ENCODE measurements around the gene WDR5B. TPM values are rescaled to one million over a fixed set of nuclear protein-coding genes. Genes with fewer than 3 reads are reported as not detected.

WDR5B gene
- total and polyA plus RNA-seq, 2 donors (not counting 3 experiments of a cell fraction or from before 2014, with no cell fraction given), result 1.8 to 3.7 TPM

DNA sequence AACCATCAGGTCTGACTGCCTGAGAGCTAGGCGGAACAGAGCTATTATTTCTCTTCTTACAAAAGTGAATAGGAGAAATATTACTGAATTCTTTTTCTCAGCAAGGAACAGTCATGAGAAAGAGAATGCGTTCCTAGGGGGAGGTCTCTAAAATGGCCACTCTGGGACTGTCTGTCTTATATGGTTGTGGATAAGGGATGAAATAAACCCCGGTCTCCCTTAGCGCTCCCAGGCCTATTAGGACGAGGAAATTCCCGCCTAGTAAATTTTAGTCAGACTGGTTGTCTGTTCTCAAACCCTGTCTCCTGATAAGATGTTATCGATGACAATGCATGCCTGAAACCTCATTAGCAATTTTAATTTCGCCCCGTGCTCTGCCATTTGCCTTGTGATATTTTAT lies 20.1 kb upstream of the WDR5B start:
- Histone ChIP-seq H3K4me2 (ENCODE audit: insufficient read depth, low read length) (no peak overlapping the region), H3K9me1 (replicated peaks; ENCODE audit: control insufficient read depth, extremely low read depth, insufficient read depth, low read length) (no peaks in the 10 kb centered on the region), H3K9ac (replicated peaks; ENCODE audit: extremely low read depth, insufficient read depth, low read length) (no peak overlapping the region), H3K27ac (ENCODE audit: insufficient read depth, low read depth, low read length) (no peak overlapping the region), H3K9me3 (replicated peaks; ENCODE audit: control insufficient read depth, insufficient read depth, low read length) (no peaks in the 10 kb centered on the region), H3K79me2 (ENCODE audit: control insufficient read depth, insufficient read depth, low read length) (peaks cover 3% of the 10 kb centered on the region), H3K4me1 (ENCODE audit: control insufficient read depth, extremely low read depth, insufficient read depth, low read length) (no peaks in the 10 kb centered on the region), H3K4me3 (replicated peaks in 1 of 3; ENCODE audit: insufficient read depth in 1 of 3, low read depth in 1 of 3, low read length in 3 of 3) (no peak overlapping the region), H4K20me1 (replicated peaks; ENCODE audit: control insufficient read depth, extremely low read depth, insufficient read depth, low read length) (no peaks in the 10 kb centered on the region), H3K36me3 (ENCODE audit: control insufficient read depth in 2 of 2, extremely low read depth in 1 of 2, insufficient read depth in 2 of 2, low read length in 2 of 2) (peaks cover 12 to 16% of the 10 kb centered on the region in 2 experiments), H3K27me3 (ENCODE audit: control insufficient read depth in 2 of 2, insufficient read depth in 2 of 2, low read length in 2 of 2) (no peaks in the 10 kb centered on the region), H2AFZ (ENCODE audit: low read depth, low read length) (no peak overlapping the region)
- CTCF ChIA-PET, result no interaction called here
- DNase-seq (ENCODE audit: low read depth, low spot score) (no peak), FAIRE-seq (no peak)
- POLR2A ChIA-PET, result no interaction called here
- no TSS peak for BruUV-seq (replicated peaks)
- TF ChIP-seq GATA2 (IDR thresholded peaks at IDR 0.05; ENCODE audit: insufficient read depth, insufficient read length, low read depth, low read length) (no peak), POLR2AphosphoS5 (IDR thresholded peaks at IDR 0.05; ENCODE audit: insufficient read depth, low read depth, low read length) (no peak)
- intact Hi-C loops (cut with micrococcal nuclease) (no loop called here), dilution Hi-C loops (cut with MboI; ENCODE audit: extremely low pct_ligation_motif_present, low sequenced_read_pairs) (no loop called here)

DNA sequence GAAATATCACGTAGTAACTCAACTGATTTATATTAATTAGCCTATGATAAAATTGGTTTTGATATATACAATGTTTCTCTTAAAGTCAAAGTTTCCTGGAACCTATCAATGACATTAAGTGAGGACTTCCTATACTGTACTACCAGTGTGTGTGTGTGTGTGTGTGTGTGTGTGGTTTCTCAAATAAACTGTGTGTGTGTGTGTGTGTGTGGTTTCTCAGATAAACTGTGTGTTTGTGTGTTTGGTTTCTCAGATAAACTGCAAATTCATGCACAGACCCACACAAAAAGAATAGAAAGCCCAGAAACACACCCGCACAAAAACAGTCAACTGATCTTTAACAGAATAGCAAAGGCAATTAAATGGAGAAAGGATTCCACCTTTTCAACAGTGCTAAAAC lies 14.5 kb upstream of the WDR5B start:
- Histone ChIP-seq H3K27me3 (ENCODE audit: control insufficient read depth in 2 of 2, insufficient read depth in 2 of 2, low read length in 2 of 2) (no peaks in the 10 kb centered on the region), H3K4me3 (replicated peaks in 1 of 3; ENCODE audit: insufficient read depth in 1 of 3, low read depth in 1 of 3, low read length in 3 of 3) (no peak overlapping the region), H4K20me1 (replicated peaks; ENCODE audit: control insufficient read depth, extremely low read depth, insufficient read depth, low read length) (no peaks in the 10 kb centered on the region), H3K4me1 (ENCODE audit: control insufficient read depth, extremely low read depth, insufficient read depth, low read length) (no peaks in the 10 kb centered on the region), H3K9ac (replicated peaks; ENCODE audit: extremely low read depth, insufficient read depth, low read length) (no peak overlapping the region), H2AFZ (ENCODE audit: low read depth, low read length) (no peak overlapping the region), H3K27ac (ENCODE audit: insufficient read depth, low read depth, low read length) (no peak overlapping the region), H3K36me3 (ENCODE audit: control insufficient read depth in 2 of 2, extremely low read depth in 1 of 2, insufficient read depth in 2 of 2, low read length in 2 of 2) (peaks cover 10 to 15% of the 10 kb centered on the region in 2 experiments), H3K9me1 (replicated peaks; ENCODE audit: control insufficient read depth, extremely low read depth, insufficient read depth, low read length) (no peaks in the 10 kb centered on the region), H3K79me2 (ENCODE audit: control insufficient read depth, insufficient read depth, low read length) (no peaks in the 10 kb centered on the region), H3K4me2 (ENCODE audit: insufficient read depth, low read length) (no peak overlapping the region), H3K9me3 (replicated peaks; ENCODE audit: control insufficient read depth, insufficient read depth, low read length) (no peaks in the 10 kb centered on the region)
- intact Hi-C loops (cut with micrococcal nuclease), result no loop called here
- ChIA-PET POLR2A (no interaction called here), CTCF (interaction anchor here (1.2 kb wide), 1 partner anchor 37 kb away, joined by 6 read pairs; no protein-coding TSS in a partner anchor)
- DNase-seq (ENCODE audit: low read depth, low spot score) (no peak), FAIRE-seq (no peak)
- TF ChIP-seq GATA2 (IDR thresholded peaks at IDR 0.05; ENCODE audit: insufficient read depth, insufficient read length, low read depth, low read length) (no peak), JUN (IDR thresholded peaks at IDR 0.05; ENCODE audit: borderline replicate concordance, insufficient read depth, insufficient read length, low read depth) (no peak), EZH2 (IDR thresholded peaks at IDR 0.05; ENCODE audit: borderline replicate concordance, low read depth, low read length, severe bottlenecking) (no peak), POLR2AphosphoS5 (IDR thresholded peaks at IDR 0.05; ENCODE audit: insufficient read depth, low read depth, low read length) (no peak), POLR2A (IDR thresholded peaks at IDR 0.05; ENCODE audit: low read depth, low read length) (no peak), FOS (IDR thresholded peaks at IDR 0.05; ENCODE audit: borderline replicate concordance, insufficient read depth, low read length) (no peak), MYC (IDR thresholded peaks at IDR 0.05; ENCODE audit: low read depth, low read length) (no peak)
- TF ChIP-seq, protein P1, sequence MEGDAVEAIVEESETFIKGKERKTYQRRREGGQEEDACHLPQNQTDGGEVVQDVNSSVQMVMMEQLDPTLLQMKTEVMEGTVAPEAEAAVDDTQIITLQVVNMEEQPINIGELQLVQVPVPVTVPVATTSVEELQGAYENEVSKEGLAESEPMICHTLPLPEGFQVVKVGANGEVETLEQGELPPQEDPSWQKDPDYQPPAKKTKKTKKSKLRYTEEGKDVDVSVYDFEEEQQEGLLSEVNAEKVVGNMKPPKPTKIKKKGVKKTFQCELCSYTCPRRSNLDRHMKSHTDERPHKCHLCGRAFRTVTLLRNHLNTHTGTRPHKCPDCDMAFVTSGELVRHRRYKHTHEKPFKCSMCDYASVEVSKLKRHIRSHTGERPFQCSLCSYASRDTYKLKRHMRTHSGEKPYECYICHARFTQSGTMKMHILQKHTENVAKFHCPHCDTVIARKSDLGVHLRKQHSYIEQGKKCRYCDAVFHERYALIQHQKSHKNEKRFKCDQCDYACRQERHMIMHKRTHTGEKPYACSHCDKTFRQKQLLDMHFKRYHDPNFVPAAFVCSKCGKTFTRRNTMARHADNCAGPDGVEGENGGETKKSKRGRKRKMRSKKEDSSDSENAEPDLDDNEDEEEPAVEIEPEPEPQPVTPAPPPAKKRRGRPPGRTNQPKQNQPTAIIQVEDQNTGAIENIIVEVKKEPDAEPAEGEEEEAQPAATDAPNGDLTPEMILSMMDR (IDR thresholded peaks at IDR 0.05; ENCODE audit: extremely low read depth in 1 of 2, insufficient read depth in 1 of 2, low read depth in 1 of 2, low read length in 2 of 2), result no peak
- TF ChIP-seq, protein P2, sequence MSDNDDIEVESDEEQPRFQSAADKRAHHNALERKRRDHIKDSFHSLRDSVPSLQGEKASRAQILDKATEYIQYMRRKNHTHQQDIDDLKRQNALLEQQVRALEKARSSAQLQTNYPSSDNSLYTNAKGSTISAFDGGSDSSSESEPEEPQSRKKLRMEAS (IDR thresholded peaks at IDR 0.05; ENCODE audit: insufficient read depth, insufficient read length), result no peak
- dilution Hi-C loops (cut with MboI; ENCODE audit: extremely low pct_ligation_motif_present, low sequenced_read_pairs), result no loop called here
- no TSS peak for BruUV-seq (replicated peaks)

Measured in endothelial cell of umbilical vein (primary cell).